Raji (cell line): ENCODE data around the gene GRAMD4.

ENCODE experiments used
- POLR2A ChIP-seq: IDR thresholded peaks from 2 replicates; pipeline ENCODE4 v1.6.1; 2011; ENCODE audit warnings: low read depth, low read length, control low read depth; ENCODE audit not compliant: insufficient read depth

Gene GRAMD4

GRCh38 chr22:46687048-46687444 is 66.9 kb downstream of the GRAMD4 start:
- no peak for TF ChIP-seq POLR2A

- TF ChIP-seq POLR2A, result no peak
Measured at GRCh38 chr22:46687460-46687859, 67.3 kb downstream of the GRAMD4 start.

DNA sequence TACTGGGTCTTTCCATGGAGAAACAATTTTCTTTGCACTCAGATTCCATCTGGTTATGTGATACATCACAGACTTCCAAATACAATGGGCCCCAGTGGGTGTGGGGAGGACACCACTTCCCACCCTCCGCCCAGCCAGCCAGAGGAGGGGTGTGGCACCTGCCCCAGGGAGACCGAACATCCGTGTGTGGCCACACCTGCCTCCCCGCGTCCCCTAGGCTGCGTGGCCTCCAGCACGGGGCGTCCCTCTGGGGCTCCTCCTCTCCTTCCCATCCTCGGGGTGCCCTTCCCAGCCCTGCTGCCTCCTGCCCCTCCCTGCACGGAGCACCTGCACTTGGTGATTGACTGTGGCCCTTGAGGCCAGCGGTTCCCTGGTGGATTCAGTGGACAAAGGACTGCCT is 68.8 kb downstream of the GRAMD4 start:
- no peak for TF ChIP-seq POLR2A

DNA sequence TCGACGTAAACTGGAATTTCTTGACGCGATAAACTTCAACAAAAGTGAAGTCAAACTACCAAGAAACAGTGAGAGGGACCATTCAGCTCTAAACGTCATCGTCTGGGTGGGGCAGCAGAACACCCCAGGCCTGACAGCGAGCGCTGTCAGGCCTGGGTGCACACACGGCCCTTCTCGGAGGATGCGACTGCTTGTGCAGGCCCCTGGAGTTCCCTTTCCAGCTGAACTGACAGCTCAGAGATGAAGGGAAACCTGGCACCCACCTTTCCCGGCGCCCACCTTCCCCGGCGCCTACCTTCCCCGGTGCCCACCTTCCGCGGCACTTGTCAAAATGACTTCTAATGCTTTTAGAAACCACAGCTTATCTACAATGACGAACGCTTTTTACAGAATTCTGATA is 70.0 kb downstream of the GRAMD4 start:
- TF ChIP-seq POLR2A, result no peak

- no peak for TF ChIP-seq POLR2A
Measured at GRCh38 chr22:46691571-46691970, 71.4 kb downstream of the GRAMD4 start.

DNA sequence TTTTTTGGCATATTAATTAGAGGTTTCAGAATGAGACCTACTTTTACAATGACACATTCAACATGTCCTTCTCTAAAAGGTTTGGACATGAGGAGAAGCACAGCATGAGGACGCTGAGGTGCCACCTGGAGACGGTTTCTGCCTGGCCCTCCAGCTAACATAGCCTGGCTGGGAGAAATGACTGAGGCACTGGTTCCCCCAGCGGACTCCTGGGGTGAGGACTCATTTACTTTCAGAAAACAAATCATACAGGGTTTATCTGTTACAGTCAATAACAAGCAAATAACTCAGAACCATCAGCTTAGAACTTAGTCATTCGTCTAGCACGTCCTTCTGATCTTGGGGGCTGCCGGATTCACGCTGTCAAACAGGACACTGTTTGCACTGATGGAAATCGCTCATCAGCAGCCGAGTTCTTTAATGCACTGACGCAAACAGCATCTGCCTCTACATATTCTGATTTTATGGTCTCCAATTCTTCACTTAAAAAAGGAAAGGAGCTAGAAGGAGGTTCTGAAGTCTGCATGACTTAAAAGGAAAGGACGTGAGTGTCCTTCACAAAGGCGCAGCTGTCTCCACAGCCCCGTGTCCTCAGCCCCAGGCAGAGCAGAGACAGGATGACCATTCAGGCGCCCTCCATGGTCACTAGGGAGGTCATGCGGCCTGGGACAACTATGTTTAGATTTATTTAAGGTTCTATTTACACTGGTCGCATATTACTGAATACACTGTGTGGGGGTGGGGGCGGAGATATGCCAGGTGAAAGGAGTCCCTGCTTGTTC is 73.6 kb downstream of the GRAMD4 start:
- TF ChIP-seq POLR2A, result no peak

- TF ChIP-seq POLR2A, result no peak
Measured at GRCh38 chr22:46694416-46695170, 74.4 kb downstream of the GRAMD4 start.

GRCh38 chr22:46695346-46696228 is 75.4 kb downstream of the GRAMD4 start:
- TF ChIP-seq POLR2A, result no peak

DNA sequence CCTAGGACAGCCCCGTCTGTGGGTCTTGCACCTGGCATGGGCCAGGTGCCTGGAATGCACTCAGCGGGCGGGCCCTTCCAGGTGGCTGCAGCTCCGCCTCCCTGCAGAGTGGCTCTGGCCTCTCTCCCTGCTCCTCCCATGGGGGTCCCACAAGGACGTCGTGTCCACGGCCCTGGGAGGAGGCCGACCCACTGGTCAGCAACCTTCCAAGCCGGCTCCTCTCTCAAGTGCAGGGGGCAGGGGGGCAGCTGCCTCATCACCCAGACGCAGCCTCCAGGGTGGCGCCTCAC is 76.0 kb downstream of the GRAMD4 start:
- no peak for TF ChIP-seq POLR2A

- no peak for TF ChIP-seq POLR2A
Measured at GRCh38 chr22:46696614-46697013, 76.4 kb downstream of the GRAMD4 start.

GRCh38 chr22:46697811-46698515 is 77.8 kb downstream of the GRAMD4 start:
- TF ChIP-seq POLR2A, result no peak

DNA sequence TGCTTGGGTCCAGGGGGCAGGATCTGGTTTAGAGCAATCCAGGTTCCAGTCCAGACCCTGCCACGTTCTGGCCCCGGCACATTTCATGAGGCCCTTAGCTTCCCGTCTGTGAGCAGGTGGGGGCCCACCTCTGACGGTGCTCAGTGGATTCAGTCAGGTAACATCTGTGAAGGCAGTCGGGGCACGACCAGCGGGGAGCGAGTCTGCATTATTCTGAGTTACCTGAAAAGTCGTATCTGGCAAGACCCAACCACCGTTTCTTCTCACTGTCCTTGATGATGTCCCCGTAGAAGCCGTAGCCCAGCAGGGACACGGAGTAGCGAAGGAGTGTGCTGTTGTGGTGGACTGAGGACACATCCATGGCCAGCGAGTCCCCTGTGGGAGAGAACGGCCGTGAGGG is 78.9 kb downstream of the GRAMD4 start:
- TF ChIP-seq POLR2A, result no peak

DNA sequence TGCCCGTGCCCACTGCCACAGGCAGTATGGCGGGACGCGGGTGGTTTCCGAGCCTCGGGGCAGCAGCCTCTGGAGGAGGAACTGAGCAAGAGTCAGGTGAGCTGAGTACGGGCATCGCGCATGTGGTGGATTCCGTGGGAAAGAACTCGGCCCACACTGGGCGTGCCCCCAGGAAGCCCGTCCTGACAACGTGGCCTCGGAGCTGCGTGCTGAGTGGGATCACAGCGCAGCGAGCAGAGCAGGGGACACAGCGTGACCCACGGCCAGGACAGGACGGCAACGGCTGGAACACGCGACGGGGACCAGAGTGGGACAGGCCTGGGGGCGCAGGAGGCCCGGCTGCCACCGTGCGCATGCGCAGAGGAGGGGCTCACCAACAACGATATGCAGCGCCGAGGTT is 81.1 kb downstream of the GRAMD4 start:
- TF ChIP-seq POLR2A, result no peak

DNA sequence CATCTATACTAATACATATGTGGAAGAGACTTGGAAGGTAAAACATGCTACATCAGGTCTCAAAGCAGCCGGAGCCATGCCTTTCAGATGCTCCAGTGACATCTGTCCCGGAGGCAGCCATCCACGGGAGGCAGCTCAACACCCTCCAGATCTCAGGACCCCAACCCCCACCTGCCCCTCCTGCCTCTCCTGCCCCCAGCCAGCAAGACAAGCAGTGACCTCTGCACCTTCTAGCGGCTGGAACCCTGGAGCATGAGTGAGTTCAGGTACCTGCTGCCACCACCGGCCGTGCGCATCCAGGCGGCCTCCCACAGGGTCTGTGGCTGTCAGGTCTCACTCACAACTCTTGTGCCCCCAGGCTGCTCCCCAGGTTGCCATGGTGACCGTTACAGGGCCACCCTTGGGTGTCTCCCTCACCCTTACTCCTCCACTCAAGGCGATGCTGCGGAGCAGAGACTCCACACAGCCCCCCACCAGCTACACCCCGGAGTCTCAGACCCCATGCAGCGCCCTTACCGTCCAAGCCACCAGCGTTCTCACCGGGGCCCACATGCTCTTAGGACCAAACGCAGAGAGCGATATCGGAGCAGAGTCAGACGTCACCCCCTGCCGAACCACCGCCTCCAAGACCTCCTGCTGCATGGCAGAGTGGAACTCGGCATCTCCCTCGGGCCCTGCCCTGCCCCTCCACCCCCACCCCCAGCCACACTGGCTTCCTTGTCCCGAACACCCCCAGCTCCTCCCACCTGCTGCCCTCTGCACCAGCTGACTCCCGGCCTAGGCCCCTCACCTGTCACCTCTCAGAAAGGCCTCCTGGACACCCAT is 83.2 kb downstream of the GRAMD4 start:
- no peak for TF ChIP-seq POLR2A
